Hematopoietic multipotent progenitor cell treated with erythropoietin and hydrocortisone succinate and interleukin-3 and kit ligand, for 4 days (in vitro differentiated cells): ENCODE measurements around the gene ILKAP.

Experiments
- DNase-seq: peaks from one replicate; pipeline ENCODE4 v3.0.0-alpha.2; 2015

The ILKAP gene, protein sequence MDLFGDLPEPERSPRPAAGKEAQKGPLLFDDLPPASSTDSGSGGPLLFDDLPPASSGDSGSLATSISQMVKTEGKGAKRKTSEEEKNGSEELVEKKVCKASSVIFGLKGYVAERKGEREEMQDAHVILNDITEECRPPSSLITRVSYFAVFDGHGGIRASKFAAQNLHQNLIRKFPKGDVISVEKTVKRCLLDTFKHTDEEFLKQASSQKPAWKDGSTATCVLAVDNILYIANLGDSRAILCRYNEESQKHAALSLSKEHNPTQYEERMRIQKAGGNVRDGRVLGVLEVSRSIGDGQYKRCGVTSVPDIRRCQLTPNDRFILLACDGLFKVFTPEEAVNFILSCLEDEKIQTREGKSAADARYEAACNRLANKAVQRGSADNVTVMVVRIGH

DNA sequence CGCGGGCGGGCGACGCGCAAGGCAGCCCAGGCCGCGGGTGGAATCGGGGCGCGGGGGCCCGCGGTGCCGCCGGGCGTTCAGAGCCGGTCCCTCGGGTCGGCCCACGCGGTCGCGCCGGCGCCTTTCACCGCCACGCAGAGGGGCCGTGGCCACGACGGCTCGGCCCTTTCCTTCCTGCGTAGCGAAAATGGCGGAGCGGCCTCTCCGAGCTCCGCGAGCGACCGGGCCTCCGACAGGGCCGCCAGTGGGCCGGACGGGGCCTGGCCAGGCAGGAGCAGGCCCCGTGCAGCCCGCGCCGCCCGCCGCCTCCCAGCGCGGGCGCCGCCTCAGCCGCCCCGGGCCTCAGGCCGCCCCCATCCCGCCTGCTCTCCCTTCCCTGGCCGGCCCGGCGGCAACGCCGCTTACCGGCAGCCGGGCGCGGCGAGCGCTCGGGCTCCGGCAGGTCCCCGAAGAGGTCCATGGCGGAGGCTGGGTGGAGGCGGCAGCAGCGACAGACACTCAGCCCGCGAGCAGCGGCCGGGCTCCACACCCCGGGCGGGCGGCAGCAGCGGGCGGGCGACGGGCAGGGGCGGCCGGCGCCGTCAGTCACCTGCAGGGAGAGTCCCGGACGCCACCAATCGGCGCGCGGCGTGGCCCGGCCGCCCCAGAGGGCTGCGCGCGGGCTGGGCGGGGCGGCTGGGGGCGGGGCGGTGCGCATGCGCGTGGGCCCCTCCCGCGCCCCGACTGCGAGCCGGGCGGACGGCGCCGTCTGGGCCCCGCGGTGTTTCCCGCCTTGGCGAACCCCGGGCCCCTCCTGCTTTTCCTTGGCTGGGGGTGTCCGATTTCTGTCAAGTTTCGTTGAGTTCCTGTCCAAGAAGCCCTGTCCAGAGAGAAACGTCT is at the start of gene ILKAP:
ILKAP (minus strand) TSS at position 602 of the 879 bp plus-strand sequence; CDS start at position 460, 142 bp downstream.
- peak; percentile 95 for DNase-seq

DNA sequence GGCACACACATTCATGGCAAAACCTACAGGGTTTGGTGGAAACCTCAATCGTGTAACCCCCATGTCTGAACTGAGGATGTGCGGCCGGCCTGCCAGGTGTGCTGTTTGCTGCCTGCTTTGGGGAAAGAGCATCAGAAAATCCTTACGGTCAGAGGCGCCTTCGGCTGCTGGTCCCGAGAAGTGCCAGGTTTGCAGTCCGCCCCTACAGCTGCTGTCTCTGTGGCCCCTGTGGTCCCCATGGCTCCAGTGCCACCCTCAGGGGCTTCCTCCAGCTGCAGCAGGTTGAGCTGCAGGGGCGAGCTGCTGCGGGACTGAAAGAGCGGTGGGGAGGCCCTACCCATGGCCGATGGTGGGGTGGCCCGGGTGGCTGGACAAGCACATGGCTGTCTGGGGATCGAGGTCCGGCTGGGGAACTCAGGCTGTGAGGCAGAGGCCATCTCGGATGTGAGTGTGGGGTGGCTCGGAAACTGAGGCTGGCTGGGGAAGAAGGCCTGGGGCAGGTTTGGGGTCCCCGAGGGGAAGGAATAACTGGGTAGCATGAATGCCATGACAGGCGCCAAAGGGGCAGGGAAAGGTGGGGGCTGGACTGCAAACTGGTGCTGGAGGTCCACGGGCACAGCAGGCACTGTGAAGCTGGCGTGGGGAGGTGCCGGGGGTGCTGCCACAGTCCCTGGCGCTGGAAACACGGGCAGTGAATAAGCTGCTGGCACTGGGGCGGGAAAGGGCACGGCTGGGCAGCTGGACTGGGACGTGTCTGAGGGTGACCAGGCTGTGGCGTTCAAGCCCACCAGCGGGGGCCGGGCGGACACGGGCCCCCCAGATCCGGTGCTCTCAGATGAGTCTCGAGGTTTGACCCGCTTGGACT is 49.5 kb upstream of the ILKAP start:
- DNase-seq: no peak

DNA sequence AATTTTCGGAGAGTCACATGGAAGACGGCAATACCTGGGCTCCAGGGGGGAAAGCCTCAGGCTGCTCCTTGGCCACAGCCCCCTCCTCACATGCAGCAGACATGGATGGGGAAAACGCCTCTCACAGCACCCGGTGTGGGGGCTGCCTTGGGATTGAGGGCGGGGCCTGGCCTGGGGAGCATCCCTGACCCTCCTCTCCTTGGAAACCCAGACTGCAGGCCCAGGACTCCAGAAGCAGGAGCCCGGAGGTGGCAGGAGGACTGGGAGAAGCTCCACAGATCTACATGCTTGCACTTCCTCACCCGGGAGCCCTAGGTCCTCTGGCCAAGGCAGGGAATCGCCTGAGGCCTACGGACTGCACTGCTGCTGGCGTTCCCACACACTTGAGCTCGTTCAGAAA is 48.5 kb upstream of the ILKAP start:
- no peak for DNase-seq

DNA sequence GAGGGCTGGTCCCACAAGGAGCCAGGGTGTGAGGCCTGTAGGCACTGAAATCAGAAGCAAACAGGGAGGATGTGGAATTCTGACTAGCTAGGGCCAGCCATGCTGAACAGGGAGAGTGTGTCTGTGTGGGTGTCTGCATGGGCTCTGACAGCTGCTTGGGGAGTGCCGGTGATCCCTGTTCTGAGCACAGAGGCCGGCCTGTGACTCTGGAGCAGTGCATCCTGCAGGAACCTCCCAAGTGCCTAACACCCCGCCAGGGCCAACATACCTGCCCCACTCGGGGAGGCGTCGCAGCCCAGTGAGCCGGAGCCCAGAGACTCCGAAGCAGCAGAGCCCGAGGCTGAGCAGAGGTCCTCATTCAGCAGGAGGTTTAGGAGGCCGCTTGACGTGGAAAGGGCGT is 47.8 kb upstream of the ILKAP start:
- no peak for DNase-seq

DNA sequence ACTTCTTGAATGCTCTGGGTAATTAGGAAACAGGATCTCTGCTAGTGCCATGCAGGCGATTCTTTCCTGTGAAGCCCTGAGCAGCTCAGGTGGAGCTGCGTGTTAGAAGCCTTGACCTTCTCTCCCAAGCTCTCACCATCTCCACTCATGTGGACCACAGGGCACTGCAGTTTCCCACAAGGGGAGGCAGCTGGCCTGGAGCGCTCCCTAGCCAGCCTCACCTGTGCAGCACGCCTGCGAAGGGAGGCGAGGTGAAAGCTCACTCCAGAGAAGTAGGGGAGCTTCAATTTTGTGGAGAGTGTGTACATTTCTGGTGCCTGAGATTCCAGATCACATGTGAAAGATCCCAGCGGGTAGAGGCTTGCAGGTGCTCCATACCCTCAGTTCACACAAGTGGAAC is 47.4 kb upstream of the ILKAP start:
- DNase-seq: no peak

DNA sequence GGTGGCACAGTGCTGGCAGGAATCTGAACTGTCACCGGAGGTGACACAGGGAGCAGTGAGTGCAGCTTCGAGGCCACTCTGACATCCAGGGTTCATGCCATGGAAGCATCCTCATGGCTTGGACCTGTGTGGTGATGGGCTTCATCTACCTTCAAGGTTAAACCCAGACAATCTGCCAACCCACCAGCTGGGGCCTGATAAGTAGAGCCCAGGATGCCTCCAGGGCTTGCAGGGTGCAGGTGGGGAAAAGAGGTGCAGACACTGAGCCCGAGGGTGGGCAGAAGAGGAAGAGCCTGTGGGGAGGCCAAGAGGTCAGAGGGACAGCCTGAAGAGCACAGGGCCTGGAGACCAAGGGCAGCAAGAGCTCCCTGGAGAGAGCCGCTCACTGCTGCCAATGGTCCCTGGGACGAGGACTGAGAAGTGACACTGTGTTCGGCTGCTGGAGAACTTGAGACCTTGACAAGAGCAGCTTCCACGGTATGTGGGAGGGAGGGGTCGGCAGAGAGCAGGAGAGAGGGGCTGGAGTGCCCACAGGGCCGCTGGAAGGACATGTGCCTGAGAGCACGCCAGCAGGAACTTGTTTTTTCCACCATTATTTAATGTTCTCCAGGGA is 44.5 kb upstream of the ILKAP start:
- DNase-seq: no peak

DNA sequence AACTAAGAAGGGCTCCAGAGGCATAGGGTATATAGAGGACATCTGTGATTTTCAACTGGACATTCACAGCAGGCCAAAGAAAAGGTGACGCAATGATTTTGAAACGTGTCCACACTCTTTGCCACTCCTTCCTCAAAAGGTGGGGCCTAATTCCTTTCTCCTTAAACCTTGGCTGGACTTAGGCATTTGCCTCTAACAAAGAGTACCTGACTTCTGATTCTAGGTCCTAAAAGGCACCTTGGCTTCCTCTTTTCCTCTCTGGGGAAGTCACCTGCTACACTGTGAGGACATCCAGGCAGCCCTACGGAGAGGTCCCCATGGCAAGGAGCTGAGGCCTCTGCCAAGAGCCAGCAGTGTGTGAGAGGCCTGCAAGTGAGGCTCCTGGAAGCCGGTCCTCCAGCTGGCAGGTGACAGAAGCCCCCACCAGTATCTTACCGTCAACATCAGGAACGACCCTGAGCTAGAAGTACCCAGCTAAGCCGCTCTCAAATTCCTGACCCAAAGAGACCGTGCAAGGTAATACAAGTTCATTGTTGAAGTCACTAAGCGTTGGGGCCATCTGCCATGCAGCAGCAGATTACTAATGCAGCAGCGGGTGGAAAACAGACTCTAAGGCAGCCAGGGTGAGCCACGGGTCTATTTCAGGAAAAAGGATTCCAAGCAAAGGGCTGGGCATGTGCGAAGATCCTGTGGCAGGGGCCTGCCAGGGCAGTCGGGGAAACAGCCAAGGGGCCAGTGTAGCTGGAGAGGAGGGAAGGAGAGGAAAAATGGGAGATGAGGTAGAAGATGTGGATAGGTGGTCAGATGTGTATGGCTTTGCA is 43.7 kb upstream of the ILKAP start:
- DNase-seq: no peak

DNA sequence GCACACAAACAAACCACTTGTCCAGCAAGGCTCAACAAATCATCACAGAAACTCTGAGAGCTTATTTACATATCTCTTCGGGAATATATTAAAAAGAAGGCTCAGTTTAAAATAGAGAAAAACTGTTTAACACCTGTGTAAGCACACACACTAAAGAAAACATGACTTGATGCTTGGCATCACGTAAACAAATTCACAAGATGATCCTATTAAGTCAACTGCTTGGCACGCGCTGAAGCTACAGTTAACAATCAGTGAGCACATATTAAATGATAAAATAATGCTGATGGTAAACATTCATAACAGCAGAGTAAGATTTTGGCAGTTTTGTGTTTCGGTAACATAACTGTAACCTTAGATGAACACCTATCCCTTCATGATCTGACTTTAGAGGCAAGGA is 40.7 kb upstream of the ILKAP start:
- DNase-seq: no peak

DNA sequence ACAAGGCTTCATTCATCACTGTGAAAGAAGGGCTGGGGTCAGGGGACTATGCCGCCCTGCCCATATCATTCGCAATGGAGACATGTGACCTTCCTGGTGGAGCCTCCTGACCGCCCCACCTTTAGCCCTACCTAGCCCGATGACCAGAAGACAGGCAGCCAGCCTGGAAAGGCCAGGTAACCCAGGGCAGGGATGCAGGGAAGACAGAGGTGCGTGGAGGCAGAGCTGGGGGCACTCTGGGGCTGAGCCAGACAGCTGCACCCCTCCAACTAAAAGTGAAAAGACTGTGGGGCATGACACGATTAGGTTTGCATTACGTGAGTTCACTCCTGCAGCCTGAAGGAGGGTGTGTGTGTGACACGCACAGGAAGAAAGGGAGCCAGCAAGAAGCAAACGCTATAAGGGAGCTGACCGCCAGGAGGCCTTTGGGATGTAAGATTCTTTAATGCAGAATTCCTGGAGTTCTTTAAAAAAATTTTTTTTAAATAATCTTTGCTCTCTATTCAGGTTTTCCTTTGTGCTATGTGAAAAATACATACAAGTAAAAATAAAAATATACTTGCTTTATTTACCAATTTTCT is 40.1 kb upstream of the ILKAP start:
- no peak for DNase-seq

DNA sequence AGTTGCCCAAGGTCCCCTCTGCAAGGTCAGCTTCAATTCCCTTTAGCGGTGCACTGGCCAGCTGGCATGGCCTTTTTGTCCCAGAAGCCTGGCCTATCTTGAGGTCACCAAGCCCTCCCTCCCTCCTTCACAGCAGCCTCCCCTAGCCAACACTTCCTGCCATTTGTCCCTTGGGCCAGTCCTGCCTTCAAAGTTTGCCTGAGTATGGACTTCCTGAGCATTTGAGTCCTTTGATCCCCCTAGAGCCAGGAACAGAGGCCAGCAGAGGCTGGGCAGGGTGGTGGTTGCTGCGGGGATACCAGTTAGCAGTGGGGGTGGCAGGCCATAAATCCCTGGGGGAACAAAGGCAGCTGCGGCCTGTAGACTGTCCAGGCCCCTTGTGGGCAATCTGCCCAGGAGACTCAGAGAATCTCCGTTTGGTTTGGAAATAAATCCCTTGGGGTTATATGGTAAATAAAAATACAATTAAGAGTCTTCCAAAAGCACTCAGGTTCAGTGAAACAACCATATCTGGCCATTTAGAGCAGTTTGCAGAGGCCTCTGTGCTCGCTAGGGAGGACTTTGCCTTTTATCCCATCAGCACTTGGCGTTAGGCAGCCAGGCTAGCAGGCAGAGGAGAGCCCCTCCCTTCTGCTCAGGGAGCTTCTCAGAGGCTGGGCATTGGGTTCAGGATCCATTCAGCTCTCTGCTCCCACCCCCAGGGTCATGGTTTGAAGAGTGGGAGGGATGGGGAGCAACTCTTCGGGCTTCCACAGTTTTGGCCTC is 39.4 kb upstream of the ILKAP start:
- no peak for DNase-seq

DNA sequence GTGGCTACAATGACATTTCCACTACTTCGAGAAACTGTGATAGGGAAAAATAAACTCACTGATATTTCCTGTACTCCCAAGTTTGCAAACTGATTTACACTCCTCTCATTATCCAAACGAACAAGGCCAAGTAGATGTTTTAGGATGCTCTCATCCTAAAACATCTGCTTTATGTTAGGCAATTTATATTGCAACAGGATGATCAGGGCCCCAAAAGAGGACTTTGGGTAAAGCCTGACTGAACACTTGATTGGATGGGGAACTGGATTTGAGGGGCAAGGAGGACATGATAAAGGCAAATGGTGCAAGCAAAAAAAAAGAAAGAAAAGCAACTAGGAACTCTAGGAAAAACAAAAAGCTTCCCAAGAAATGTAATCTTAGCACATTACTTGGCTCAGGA is 38.5 kb upstream of the ILKAP start:
- DNase-seq: no peak

DNA sequence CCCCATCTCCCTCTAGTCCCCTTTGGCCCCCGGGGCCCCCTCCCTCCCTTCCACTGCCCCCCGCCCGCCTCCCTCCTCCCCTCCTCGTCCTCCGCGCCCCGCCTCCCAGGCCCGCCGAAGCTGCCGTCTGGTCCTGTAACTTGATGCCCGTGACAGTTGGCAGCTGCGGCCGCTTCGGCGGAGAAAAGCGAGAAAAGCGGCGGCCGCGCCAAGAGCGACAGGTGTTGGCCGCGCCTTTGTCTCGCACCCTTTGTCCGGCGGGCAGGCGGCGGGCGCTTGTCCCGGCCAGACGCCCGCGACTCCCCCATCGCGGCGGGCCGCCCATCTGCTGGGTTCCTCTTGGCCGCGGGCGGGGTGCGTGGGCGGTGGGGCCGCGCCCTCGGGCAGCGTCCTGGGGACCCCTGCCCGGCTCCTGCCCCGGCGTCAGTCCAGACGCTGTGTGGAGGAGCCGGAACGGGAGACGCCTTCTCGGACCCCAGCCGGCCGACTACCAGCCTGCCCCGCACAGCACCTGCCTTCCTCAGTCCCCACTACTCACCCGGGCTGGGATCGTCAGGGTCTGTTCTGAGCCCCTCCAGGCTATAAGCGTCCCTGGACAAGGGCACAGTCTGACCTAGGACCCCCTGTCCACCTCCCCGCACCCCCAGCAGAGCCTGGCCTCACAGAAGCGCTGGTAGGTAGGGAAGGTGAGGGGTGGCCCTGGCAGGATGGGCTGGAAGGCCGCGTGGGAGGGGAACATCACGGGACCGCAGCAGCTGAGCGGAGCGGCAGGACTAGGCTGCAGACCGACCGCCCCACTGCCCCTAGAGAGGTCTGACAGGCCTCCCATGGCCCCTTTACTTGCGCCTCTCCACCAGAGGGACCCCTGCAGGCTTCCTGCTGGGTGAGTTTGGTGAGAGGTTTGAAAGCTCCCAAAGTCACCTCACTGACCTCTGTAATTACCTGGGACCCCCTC is 37.5 kb upstream of the ILKAP start:
- peak; percentile 67 for DNase-seq

DNA sequence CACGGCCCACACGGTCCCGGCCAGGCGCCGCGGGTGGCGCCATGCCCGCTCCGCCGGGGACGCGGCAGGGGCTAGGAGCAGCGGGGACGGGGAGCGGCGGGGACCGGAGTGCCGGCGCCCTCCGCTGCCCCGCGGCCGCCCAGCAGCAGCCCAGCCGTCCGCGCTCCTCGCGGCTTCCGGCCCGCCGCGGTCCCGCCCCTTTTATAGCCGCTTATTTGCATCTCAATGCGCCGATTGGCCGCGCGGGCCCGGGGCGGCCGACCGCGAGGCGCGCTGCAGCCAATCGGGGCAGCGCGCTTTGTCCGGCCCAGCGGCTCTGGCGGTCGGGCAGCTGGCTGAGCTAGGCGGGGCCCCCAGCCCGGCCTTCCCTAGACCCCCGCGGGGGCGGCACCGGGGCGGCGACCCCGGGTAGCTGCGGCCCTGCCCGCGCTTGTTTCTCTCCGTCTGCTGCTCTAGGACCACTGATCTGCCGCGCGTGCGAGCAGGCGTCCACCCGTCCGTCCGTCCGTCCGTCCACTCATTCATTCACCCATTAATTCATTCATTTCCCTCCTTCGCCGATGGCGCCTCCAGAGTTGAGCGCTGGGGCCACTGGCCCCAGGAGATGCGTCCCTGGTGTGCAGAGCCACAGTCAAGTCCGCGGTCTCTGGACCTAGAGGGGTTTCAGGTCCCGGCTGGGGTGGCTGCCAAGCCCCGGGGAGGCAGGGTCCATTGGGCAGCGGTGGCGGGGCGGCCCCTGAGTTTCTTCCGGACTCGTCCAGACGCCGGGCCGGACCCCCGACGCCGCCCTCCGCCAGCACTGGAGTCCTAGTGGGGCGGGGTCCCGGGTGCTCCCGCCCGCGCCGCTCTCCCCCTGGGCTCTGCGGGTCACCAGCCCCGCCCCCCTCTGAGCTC is 36.6 kb upstream of the ILKAP start, which contains the start of gene HES6:
HES6 (minus strand) TSS at position 176 of the 894 bp plus-strand sequence; CDS start at position 43, 133 bp downstream.
- peak; percentile 96 for DNase-seq

DNA sequence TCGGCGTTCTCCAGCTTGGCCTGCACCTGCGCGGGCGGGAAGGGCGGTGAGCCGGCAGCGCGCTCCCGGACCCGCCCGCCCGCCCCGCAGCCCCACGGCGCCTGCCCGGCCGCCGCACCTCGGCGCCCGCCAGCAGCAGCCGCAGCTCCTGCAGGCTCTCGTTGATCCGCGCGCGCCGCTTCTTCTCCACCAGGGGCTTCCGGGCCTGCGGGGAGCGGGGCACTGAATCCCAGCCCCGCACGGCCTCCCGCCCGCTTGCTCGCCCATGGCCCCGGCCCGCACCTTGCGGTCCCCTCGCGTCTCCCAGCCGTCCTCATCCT is 36.0 kb upstream of the ILKAP start:
- DNase-seq: peak; percentile 62

DNA sequence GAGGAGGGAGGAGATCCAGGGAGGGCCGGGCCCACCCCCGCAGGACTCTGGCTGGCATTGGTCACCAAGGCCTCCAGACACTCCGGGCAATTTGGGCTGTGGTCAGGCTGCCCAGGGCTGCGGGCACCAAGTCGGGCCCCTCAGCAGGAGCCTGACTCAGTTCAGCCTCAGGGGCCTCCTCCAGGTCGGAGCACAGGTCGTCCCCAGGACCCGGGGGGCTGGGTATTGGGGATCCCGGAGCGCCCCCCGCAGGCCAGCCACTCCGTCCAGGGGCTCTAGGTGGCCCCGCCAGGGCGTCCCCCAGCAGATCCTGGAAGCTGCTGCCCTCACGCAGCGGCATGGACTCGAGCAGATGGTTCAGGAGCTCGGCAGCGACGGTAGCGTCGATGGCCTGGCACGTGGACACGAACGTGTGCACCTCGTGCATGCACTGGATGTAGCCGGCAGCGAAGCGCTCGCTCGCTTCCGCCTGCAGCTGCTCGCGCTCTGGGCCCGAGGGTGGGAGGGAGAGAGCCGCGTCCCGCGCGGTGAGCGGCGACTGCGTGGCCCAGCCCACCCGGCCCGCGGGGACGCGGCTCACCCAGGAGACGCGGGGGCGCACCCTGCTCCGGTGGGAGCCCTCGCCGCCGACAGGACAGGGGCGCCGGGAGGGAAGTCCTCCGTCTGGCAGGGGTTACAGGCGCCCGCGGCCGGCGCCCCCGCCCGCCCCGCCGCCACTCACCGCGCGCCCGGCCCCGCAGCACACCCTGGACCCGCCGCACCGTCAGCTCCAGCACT is 35.5 kb upstream of the ILKAP start:
- DNase-seq: peak; percentile 77

DNA sequence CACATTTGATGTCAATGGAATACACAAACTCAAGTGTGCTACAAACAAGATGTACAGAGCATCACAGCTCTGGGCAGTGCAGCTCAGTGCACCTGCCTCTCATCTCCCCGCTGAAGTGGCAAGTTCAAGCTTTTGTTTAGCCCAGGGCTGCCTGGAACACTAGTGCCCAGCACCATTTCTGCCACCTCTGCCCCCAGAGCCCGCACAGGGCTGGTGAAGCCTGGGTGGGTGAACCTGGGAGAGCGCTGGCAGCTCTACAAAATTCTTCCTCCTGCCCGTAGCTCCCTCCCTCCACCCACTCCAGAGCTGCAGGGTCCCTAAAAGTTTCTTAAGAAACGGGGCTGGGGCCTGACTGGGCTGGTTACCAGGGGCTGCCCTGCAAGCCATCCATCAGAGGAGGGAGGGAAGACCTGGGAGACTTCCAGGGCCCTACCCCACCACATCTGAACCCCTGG is 34.8 kb upstream of the ILKAP start:
- no peak for DNase-seq

DNA sequence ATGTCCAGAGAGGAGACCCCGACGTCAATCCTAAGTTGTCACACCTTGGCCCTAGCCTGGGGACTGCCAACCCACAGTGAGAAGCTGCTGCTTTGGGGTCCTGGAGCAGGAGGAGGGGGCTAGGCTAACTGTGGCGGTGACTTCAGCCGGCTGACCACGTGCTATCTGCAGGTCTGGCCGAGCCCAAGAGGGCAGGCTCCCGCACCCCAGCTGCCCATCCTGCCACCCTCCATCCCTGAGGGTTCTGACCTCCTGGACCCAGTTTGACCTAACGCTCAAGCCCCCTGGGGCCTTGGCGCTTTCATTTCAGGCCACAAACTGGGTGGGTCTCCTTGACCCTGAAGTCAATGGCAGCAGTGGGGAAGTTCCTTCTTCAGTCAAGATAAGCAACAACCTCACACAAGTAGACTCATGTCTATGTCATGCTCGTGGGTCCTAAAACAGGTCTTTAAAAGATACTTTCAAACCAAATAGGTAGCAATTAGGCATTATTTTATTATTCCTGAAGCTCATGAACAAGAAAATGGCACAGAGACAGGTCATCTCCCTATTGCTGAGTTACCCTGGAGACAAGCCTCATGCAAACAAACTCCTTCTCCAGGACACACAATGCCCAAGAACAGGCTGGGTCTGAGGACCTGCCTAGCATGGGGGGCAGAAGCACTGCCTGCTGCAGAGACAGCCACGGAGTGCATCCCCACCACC is 34.1 kb upstream of the ILKAP start:
- peak; percentile 58 for DNase-seq
